CD1c-positive myeloid dendritic cell (primary cell): ENCODE measurements around the gene TCFL5.

ENCODE experiments used
- DNase-seq: peaks from one replicate; pipeline ENCODE4 v3.0.0-alpha.2; 2016; ENCODE audit errors: extremely low spot score

Gene TCFL5

DNA sequence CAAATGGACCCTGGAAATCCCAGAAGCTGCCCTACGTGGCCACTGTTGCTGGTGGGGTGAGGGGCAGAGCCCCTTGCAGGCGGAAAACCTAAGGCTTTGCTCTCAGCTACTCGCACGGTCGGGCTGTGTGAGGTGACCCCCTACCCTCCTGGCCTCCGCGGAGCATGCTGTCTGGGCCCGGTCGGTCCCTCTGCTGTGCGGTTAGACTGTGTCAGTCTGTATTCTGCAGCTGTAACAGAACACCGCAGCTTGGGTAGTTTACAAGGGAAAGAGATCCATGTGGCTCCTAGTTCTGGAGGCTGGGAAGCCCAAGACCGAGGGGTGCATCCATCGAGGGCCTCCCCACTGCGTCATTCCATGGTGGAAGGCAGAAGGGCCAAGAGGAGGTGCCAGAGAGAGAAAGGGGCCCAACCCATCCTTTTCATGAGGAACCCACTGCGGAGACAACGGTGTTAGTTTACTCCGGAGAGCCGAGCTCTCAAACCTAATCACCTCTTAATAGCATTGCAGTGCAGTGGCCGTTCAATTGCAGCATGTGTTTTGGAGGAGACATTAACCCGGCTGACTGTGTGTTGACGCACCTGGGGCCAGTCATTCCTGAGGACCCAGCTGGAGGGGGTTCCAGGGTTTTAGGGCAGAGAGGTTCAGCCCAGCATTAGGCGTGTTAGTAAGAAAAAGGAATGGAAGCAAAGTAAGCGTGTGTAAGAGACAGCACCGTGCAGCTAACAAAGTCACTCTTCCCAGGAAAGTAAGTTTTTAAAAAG, 26.5 kb downstream of the TCFL5 start:
- no peak for DNase-seq

DNA sequence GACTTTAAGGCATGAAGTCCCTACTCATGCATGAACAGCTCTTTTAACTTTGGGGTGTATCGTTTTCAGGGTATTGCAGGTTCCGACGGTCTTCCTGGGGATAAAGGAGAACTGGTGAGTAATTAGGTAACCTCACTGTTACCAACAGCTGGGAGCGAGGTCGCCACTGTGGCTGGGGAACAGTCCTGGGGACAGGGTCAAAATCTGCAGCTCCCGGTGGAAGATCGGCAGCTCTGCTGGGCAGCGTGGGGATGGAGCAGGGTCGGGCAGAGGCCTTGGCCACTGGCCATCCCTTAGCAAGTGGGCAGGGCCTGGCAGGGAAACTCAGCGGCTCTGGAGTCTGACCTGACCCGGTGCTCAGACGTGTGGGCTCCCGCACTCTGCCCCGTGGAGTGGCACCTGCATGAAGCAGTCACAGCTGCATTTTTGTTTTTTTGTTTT, 28.7 kb downstream of the TCFL5 start:
- peak; percentile 56 for DNase-seq

DNA sequence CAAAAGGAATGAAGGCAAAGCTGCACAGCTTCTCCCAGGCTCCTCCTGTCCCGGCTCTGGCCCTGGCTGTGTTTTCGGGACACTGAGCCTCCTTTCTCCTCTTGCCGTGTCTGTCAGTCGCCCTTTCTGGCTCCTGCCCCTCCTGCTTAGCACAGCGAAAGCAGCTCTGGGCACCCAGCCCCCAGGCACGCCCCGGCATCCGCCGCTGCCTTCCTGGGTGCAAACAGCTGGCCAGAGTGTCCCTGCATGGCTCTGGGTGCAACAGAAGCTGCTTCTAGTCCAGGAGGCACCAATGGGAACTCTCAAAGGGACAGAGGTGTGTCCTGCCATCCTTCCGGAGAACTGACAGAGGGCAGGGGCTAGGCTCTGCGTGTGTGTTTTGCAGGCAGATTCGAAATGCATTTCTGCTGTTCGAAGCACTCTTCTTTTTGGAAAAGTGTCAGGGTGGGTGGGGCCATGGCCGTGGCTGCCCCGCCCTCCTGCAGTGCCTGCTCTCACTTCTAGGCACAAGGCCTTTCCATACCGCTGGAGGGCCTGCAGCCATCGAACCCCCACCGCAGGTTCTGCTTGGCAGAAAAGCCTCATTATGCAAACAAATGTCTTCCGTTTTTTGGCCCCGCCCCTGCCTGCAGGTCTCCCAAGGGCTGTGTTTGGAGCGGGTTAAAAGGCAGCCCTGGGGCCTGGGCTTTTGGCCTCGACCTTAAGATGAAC, 29.3 kb downstream of the TCFL5 start:
- peak; percentile 83 for DNase-seq

DNA sequence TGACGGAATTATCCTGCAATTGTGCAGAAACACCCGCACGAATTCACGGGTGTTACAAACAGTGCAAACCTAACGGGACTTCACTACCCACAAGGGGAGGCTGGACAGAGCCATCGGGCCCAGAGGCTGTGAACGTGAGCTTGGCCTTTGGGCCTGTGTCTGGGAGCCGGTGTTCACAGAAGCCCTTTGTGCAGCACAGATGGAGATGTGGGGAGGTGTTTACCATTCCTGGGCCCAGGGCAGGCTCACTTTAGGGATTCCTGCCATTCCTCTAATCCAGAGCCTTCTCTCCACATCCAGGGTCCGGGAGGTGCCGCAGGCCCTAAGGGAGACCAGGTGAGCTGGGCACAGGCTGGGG, 29.8 kb downstream of the TCFL5 start:
- no peak for DNase-seq

DNA sequence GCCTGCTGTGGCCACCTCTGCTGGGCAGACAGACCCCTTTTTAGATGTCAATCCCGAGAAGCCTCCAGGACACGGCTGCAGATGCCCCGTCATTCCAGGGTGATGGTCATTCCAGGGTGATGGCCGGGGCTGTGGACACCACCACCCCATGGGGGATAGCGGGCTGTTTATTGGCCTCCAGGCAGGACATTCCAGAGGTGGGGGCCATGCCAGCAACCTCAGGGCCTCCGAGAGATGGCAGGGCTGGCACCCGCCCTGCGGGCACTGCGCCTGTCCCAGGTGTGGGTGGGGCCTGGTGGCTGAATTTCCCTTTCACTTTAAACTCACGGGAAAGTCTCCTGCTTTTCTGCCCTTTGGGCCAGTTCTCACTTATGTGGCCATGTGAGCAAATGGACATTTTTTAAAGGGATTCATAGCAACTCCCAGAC, 30.2 kb downstream of the TCFL5 start:
- DNase-seq: no peak

DNA sequence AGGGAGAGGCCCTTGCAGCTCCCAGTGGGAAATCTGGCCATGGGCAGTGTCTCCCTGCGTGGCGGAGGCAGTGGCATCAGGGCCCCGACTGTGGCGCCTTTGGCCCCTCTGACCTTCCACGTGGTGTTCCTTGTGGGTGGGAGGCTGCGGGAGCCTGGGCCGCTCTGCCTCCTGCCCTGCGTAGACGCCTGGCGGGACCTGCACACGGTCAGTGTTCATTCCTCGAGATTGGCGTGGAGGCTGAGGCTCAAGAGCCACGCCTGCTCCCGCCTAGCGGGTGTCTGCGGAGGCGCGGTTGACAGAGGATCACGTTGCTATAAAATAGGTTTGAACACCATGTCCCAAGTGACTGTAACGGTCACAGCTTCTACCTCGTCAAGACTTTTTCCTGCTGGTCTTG, 30.8 kb downstream of the TCFL5 start:
- DNase-seq: no peak

DNA sequence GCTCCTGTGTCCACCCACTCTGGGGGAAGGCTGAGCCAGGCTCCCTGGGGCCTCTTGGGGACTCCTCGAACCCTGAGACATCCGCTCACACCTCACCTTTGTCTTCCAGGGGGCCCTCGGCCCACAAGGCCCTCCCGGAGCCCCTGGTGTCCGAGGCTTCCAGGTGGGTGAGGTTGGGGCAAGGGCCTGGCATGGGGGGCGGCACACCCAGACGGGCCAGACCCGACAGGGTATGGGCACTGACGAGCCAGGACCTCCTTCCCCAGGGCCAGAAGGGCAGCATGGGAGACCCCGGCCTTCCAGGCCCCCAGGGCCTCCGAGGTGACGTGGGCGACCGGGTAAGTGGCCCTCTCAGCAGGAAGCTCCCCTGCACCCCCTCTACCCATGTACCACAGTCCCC, 31.4 kb downstream of the TCFL5 start:
- no peak for DNase-seq

DNA sequence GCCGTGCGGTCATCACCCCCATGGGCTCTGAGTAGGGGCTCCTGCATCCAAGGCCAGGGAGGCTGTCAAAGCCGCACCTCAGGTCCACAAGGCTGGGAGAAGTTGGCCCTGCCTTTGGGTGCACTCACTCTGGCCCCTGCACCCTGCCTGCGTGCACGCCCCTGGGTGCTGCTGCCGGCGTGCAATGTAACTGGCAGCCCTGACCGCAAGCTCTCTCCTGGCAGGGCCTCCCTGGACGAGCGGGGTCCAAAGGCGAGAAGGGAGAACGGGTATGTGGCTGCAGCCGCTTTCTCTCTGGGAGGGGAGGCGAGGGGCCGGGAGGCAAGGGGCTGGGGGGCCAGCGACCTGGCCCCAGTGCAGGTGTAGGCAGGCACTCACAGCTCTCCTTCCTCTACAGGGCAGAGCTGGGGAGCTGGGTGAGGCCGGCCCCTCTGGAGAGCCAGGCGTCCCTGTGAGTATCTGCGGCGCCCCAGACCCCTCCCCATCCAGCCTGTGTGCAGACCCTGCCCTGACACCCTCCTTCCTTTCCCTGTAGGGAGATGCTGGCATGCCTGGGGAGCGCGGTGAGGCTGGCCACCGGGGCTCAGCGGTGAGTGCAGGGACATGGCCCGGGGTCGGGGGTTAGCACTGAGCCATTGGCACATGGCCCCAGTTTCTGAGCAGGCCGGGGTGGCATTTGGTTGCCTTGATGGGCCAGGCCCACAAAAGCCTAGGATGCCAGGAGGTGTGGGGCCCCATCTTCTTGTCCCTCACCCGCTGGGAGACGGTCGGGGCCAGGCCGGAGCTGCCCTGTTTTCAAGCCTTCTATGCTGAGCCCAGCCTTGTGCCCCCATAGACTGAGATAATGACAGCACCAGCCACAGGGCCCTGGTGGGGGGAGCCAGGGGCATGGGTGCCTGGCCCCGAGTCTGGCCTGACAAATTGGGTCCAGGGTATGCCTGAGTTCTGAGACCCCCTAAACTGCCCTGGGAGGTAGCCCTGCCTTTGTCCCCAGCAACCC, 32.1 kb downstream of the TCFL5 start:
- DNase-seq: no peak

DNA sequence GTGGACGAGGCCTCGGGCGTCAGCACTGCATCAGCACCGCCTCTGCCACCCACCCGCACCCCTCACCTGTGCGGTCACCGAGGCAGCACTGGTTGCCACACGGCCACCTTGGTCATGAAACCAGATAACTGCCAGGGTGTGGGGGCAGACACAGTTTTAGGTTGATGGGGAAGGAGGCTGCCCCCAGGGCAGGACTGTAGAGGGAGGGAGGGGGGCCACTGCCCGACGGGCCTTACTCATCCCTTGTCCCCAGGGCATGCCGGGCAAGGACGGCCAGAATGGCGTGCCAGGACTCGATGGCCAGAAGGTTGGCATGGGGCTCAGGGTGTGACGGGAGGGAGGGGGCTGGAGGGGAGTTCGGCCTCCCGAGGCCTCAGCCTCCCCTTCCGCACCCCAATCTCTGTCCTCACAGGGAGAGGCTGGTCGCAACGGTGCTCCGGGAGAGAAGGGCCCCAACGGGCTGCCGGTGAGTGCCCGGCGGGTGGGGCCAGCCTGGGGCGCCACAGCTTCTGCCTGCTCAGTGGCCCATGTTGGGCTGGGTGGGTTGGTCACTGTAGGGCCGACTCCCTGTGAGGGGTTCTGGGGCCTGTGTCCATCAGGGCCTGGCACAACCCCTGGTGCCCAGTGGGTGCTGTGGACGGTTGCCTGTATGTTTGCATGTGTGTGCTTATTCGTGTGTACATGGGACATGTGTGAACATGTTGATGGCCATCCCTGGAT, 33.0 kb downstream of the TCFL5 start:
- no peak for DNase-seq

DNA sequence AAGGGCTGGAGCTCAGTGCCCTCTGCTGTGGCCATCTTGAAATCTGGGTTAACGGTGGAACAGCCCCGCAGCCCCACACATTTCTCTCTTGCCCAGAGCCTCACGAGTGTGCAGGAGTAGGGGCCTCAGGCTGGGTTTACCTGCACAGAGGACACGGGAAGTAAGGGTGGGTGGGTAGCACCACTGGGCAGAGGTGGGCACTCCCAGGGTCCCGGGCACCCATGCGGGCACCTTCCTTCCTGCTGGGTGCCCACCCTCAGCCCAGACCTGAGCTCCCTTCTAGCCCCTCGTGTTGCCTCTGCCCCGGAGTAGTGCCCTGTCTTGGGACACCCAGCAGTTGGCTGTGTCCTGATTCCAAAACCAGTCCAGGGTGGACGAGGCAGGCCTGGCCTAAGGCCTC, 33.6 kb downstream of the TCFL5 start:
- DNase-seq: no peak

DNA sequence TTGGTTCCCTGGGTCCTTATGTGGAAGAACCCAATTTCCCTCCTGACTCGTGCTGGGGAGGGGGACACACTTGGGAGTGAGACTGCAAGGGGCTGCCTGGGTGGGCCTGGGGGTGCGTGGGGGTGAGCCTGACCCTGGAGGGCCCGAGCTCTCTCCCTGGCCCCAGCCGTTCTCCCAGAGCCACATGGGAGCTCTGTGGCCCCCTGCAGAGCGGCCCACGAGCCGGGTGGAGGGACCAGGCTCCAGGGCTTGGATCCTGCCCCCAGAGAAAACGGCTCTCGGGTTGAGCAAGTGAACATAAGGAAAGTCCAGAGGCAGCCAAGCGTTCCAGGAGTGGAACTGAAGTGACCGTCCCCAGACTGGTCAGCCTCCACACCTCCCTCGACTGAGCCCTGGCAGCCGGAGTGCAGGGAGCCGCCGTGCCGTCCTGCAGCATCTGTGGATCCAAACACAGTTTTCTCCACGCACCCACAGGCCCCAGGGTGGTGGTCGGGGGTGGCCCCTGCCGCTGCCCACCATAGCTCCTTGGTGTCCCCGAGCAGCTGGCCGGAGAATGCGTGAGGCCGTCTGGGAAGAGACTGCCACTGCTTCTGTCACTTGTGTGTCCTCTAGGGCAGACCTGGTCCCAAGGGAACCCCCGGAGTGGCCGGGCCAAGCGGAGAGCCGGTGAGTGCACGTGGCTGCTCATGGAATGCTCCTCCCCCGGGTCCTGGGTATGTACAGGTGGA, 34.1 kb downstream of the TCFL5 start:
- DNase-seq: no peak

DNA sequence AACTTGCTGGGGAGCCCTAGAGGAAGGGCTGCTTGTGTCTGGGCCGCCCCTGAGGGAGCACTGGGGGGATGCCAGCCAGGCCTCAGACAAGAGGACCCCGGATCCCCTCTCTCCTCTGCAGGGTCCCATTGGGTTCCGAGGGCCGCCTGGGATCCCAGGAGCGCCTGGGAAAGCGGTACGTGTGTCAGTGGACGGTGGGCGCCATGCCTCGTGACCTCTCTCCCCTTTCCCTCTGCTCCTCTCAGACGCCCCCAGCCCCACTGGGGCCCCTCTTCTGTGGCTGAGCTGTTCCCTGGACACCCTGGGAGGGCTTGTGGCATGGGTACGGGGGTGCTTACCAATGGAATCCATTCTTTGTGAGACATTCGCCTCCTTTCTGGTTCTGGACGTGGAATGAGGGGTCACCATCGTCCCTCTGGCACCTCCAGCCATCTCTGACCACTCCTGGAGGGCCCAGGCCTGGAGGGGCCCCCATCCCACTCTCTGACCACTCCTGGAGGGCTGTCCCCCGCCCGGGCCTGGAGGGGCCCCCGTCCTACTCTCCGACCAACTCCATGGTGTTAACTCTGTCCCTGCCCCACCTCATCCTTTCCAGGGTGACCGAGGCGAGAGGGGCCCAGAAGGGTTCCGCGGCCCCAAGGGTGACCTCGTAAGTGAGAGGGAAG, 34.8 kb downstream of the TCFL5 start:
- DNase-seq: no peak

DNA sequence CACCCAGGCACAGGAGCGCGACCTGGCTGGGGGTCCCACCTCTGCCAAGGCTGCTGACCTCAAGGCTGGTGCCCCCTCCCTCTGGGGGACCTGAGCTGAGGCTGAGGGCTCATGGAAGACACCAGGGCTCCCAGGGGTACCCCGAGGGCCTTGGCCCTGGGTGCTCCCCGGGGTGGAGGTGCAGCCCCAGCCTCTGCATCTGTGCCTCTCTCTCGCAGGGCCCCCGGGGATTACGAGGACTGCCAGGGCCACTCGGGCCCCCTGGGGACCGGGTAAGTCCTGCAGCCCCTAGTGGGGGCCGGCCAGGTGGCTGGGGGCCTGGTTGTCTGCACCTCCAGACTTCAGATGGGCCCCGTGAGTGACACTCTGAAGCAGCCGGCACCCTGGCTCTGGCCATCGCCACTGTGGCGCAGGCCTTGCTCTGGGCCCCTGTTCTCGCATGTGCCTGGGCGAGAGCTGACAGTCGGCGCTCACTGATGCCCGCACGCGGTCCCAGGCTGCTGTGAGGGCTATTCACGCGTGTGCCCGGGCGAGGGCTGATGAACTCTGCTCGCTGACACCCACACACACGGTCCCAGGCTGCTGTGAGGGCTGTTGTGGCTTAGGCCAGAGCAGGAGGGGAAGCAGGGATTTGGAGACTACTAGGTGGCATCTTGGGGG, 35.5 kb downstream of the TCFL5 start:
- DNase-seq: no peak

DNA sequence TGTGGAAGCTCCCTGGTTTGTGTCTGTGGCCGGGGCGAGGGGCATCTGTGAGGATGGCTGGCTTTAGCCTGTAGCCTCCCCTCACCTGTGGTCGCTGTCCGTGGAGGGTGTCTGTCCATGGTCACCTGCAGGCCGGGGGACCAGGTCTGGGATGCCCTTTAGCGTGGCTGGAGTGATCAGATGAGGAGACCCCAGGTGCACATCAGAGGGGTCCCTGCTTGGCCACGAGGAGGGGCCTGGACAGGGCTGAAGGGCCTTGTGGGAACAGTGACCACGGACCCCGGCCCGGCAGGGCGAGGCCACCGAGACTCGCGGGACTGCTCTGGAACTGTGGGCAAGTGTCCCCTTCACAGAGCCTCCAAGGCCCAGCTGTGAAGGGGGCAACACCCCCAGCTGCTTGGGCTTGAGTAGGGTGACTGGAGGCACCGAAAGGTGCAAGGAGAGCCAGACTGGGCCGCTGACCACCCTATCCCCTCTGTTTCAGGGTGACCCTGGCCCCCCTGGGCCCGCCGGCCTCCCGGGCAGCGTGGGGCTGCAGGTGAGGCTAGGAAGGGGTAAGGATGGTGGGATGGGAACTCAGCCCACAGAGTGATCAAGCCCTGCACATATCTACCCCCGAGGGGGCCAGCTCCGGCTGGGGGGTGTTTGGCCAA, 36.2 kb downstream of the TCFL5 start:
- no peak for DNase-seq

DNA sequence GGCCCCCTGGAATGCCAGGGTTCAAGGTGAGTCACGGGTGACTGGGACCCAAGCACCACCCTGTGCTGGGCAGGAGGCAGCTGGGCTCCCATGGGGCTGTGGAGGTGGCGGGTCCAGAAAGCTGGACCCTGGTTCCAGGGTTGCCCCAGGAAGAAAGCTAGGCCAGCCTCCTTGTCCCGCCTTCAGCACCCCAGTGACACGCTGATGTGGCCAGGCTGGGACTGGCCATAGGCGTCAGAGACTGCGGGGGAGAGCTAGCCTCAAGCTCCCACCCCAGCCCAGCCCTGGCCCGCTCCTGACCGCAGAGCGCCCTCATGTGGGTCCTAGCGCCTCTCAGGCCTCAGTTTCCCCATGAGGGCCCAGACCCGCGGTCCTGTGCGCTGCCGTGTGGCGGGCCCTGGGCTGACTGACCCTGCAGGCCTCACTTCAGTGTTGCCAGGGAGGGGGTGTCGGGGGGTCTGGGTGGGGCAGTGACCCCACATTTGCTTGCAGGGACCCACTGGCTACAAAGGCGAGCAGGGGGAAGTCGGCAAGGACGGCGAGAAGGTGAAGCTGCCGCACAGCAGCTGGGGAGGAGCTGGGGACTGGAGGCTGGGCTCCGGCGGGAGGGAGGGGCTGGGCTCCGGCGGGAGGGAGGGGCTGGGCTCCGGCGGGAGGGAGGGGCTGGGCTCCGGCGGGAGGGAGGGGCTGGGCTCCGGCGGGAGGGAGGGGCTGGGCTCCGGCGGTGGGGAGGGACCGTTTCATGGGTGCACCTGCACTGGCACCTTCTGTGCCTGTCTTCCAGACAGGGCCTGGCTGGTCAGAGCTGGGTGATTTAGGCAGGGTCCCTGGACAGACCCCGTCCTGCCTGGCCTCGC, 36.9 kb downstream of the TCFL5 start:
- DNase-seq: no peak

DNA sequence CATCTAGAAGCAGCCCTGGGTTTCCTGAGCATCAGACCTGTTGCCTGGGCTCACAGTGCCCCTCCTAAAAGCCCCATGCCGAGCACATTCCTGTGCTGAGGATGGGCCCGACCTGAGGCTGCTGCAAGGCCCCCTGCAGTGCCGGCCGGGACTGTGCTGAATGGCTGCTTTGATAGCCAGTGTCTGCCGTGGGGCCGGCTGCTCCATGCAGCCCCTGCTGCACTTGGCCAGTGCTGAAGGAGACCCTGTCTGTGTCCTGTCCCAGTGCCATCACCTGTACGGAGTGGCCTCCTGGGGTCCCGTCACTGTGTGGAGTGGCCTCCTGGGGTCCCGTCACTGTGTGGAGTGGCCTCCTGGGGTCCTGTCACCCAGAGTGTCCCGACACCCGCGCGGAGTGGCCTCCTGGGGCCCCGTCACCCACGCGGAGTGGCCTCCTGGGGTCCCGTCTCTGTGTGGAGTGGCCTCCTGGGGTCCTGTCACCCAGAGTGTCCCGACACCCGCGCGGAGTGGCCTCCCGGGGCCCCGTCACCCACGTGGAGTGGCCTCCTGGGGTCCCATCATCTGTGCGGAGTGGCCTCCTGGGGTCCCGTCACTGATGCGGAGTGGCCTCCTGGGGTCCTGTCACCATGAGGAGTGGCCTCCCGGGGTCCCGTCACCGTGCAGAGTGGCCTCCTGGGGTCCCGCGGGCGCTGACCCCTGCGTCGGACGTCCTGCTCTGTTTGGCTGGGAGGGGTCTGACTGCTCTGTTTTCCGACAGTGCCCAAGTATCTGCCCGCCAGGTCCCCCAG, 37.7 kb downstream of the TCFL5 start:
- DNase-seq: no peak
